Coronary artery (tissue), 2 donors: ENCODE data around the gene BICRA.
"Not testable (repeated sequence)": the region's sequence is repeated elsewhere in the genome, so short reads cannot be mapped to it uniquely, and the experiment has no call there.

Experiments used
- DNase-seq: peaks from one replicate; pipeline ENCODE4 v3.0.0-alpha.2; 2017; ENCODE audit warnings: low spot score
- H3K27ac ChIP-seq, 2 donors: fragments of 200-600 bp; sonication (generic); one replicate each; pipeline ENCODE4 v1.5.1; 2016 to 2019
- H3K4me3 ChIP-seq: fragments of 200-600 bp; sonication (generic); 2 replicates; pipeline ENCODE4 v1.5.1; 2016; ENCODE audit warnings: mild to moderate bottlenecking, moderate library complexity
- CTCF ChIP-seq: fragments of 200-600 bp; sonication (generic); IDR thresholded peaks from one replicate; pipeline ENCODE4 v1.5.1; 2019; ENCODE audit warnings: antibody characterized with exemption

Gene BICRA

GRCh38 chr19:47735131-47735530, 126.2 kb downstream of the BICRA start:
- DNase-seq, result no peak
- Histone ChIP-seq H3K4me3 (no peak overlapping the region), H3K27ac (no peak overlapping the region)
- no peak for TF ChIP-seq CTCF

- DNase-seq, result no peak
- Histone ChIP-seq H3K27ac (peak overlapping the region; percentile 90 to 97), H3K4me3 (no peak overlapping the region)
- no peak for TF ChIP-seq CTCF
These were observed 132.1 kb downstream of the BICRA start for GRCh38 chr19:47740866-47741519.

- no peak overlapping the region for H3K4me3 ChIP-seq
- DNase-seq, result no peak
- peak overlapping the region; percentile 90 to 97 for H3K27ac ChIP-seq
- TF ChIP-seq CTCF, result no peak
These were observed 132.7 kb downstream of the BICRA start for GRCh38 chr19:47741544-47742140.

- H3K4me3 ChIP-seq, result peak overlapping the region; percentile 69
- TF ChIP-seq CTCF, result no peak
These were observed 133.7 kb downstream of the BICRA start for GRCh38 chr19:47742634-47743033.

GRCh38 chr19:47745010-47745901, 136.3 kb downstream of the BICRA start, which contains the start of gene NOP53:
NOP53 (plus strand) TSS chr19:47745546; CDS start chr19:47745560, 14 bp downstream.
- no peak for TF ChIP-seq CTCF
- peak; percentile 98 for DNase-seq
- peak within 1 kb of the TSS; percentile 78 to 90 for H3K27ac ChIP-seq
- H3K4me3 ChIP-seq, result peak within 1 kb of the TSS; percentile 79

More at GRCh38 chr19:47742634-47743033, 133.7 kb downstream of the BICRA start:
- peak overlapping the region; percentile 90 to 97 for H3K27ac ChIP-seq
- no peak for DNase-seq

GRCh38 chr19:47746129-47746528, 137.2 kb downstream of the BICRA start:
- not testable (repeated sequence) for DNase-seq
- peak overlapping the region in 1 of 2 donors; percentile 78 for H3K27ac ChIP-seq

GRCh38 chr19:47749326-47749725, 140.4 kb downstream of the BICRA start:
- no peak for DNase-seq
- TF ChIP-seq CTCF, result no peak
- H3K4me3 ChIP-seq, result no peak overlapping the region
- no peak overlapping the region for H3K27ac ChIP-seq

More at GRCh38 chr19:47746129-47746528, 137.2 kb downstream of the BICRA start:
- H3K4me3 ChIP-seq, result peak overlapping the region; percentile 79
